CD4-positive, alpha-beta T cell treated with Interleukin-2 at 100 ng/mL for 4 hours (primary cell): Measurements from ENCODE around the gene NEK11.

Experiments
- DNase-seq: peaks from one replicate; pipeline ENCODE4 v3.0.0-alpha.2; 2020; ENCODE audit warnings: low spot score

NEK11 gene

DNA sequence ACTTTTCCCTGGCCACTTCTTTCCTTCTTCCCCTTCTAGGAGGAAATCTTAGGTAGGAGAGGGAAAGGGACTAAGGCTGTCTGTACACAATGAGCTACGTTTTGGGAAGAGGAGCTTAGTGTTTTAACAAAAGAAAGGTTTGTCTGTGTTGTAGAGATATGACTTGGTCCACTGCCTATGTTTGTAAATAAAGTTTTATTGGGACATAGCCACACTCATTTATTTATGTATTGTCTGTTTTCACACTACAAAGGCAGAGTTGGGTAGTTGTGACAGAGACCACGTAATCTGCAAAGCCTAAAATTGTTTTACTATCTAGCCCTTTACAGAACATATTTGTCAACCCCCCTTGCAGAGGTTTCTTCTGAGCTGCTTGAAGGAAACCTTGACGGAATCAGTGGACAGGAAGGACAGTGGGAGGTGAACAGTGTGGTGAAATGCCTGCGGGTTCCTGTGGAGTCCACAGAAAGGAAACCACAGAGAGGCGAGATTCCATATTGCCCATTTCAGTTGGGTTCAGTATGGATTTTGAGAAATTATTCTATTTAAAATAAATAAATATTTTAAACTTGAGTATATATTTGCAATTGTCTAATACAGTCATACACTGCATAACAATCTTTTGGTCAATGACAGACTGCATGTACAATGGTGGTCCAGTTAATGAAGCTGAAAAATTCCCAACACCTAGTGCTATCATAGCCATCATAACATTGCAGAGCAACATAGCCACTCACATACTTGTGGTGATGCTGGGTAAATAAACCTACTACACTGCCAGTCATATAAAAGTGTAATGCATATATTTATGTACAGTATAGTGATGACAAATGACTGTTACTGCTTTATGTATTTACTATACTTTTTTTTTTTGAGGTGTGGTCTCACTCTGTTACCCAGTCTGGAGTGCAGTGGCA, 197.0 kb downstream of the NEK11 start:
- DNase-seq = no peak

DNA sequence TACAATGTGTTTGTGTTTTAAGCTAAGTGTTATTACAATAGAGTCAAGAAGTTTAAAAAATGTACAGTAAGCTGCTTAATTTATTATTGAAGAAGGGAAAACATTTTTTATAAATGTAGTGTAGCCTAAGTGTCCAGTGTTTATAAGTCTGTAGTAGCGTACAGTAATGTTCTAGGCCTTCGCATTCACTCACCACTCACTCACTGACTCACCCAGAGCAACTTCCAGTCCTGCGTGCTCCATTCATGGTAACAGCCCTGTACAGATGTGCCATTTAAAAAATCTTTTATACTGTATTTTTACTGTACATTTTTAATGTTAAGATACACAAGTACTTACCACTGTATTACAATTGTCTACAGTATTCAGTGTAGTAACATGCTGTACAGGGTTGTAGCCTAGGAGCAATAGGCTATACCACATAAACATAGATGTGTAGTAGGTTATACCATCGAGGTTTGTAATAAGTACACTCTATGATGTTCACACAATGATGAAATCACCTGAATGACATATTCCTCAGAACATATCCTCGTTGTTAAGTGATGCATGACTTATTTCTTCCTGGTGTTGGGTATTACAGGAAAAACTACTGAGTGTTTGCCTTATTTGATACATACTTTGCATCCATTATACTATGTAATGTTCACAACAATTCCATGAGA, 198.3 kb downstream of the NEK11 start:
- no peak for DNase-seq

DNA sequence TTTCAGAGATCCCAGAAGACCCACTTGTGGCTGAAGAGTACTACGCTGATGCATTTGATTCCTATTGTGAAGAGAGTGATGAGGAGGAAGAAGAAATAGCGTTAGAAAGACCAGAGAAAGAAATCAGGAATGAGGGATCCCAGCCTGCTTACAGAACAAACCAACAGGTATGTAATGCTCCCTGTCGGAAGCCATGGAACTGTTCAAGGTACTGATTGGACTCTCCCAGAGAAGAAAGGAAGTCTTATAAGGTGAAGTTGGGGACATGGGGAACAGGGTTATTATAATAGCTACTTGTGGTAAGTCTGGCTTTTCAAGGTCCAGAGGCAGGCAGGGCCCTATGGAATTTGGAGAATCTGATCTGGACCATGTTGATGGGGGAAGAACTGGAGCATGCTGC, 201.8 kb downstream of the NEK11 start:
- DNase-seq = no peak

DNA sequence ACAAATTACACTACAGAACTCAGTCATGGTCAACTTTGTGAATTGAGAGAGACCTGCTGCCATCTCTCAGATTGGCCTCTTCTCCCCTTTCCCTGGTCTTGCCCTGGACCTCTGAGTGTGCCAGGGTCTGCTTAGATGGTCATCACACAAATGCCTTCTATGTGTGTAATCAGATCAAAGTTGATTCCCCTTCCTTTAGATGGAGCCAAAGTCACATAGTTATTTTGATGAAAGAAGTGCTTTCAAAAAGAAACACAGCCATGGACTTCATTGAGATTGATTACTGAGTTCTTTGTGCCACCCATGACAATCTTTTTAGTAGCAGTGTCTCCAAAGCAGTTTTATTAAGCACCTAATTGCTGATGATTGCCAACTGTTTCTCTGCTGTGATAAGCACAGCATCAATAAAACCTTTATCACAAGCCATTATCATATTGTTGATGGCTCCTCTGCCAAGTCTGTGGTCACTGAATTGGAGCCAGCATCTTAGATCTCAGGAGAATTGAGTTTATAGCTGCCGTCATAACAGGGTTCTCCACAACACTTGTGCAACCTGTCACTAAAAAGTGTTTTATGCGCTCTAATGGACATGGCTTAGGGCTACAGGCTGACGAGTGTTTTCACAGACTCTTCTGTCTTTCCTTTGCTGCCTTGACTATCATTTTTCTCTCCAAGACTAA, 205.2 kb downstream of the NEK11 start:
- no peak for DNase-seq

DNA sequence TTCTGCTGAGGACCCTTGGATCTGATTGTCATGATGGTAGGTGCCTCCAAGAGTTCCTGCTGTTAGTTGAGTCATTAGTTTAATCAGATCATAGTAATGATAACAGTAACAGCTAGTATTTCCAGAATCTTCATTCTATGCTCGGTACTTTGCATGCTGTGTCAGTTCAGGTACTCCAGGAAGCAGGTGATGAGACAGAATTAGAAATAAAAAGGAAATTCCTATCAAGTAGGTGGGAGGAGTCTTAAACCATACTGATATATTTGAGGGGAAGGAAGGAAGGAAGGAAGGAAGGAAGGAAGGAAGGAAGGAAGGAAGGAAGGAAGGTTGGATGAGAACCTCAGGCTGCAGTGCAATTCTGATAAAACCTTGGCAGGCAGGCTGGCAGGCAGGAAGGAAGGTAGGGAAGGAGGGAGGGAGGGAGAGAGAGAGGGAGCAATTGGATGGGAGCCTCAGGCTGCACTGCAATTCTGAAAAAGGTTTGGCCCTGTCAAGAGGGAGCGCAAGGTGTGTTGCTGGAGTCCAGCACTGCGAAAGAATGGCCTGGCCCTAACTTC, 206.1 kb downstream of the NEK11 start:
- DNase-seq = no peak

DNA sequence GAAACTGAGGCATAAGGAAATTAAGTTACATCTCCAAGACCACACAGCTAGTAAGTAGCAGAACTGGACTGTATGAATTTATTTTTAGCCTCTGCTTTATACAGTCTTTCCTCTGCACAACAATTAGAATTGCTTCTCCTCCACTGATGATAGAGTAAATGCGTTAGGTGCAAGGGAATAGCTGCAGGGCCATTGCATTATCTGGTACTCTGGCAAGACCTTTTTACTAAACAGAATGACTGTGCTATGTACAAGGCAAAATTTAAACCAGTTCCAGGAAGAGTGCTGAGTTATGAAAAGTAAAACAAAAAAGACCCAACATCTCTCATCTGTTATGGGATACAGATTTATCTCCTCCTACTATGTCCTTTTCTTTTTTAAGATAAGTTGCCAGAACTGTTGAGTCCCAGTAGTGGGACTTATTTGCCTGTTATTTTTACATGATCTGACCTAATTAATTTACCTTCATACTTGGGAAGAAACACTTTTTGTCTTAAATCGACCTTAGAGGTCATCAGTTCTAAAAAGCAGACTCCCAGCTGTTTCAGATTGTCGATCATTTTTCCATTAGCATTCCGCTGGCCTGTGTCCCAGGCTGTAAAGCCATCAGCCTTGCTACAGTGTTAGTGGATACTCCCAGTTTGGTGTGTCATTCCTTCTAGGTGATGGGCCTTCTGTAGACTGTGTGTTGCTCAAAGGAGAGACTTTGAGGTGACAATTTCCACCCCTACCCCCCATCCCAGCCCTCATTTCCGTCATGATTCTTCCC, 207.4 kb downstream of the NEK11 start:
- no peak for DNase-seq

DNA sequence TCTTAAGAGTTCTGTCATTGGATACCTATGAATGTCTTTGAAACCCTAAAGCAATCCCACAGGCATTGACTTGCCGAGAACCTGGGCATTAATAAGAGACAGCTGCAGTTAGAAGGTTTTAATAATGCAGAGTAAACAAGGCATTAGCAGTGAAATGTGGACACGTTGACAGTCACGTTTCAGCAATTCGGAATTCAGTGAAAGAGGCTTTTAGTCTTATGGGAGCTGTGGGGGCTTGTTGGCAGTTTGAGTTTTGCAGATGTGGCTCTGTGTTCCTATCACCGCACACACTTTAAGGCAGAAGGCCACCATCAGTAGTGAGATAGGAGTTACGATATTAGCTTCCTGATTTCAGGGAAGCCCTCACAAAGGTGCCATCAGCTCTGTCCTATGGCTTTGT, 209.7 kb downstream of the NEK11 start:
- no peak for DNase-seq

DNA sequence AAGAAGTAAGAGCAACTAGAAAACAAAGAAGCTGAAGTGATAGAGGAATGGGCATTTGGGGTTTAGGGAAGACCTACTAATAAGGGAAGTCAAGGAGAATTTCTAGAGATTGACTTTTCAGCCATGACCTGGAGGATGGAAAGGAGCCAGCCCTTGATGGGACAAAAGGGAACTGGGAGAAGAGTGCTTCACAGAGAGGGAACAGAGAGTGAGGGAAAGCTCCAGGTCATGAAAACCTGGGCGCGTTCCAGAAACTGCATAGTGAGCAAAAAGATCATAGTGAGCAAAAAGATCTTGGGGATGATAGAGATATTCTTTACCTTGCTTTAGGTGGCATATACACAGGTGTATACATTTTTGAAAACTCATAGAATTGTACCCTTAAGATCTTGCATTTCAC, 211.8 kb downstream of the NEK11 start:
- DNase-seq = no peak

DNA sequence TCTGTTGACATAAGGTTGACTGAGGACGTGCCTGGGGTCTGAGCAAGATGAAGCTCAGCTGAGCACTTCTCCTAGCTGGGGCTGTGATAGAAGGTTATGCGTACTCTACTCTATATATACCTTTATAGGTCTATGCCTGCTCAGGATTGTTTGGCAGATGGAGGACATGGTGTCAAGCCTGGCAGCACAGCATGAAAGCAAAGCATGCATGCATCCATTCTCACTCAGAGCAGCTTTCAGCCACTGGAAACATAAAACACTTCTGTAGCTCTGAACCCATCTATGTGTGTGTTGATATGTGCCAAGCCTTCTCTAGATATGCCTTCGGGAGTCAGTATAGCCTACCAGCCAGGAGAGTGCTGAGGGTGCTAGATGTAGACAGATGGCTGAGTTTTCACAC, 212.6 kb downstream of the NEK11 start:
- DNase-seq = no peak

DNA sequence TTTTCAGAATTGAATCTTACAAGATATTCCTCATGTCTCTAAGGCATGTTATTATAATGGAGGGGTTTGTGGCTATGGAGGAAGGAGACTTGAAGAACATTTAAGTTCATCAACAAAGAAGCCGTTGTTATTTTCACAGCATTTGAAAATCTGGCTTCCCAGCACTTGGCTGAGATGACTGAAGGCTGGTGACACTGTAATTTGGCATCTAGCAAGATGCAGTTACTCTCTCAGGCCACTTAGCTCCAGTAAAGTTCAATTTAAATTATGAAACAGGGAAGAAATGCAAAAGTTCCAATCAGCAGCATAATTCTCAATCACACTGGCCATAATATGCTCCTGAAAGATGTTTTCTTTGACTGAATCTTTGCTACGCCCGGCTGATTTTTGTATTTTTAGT, 215.5 kb downstream of the NEK11 start:
- DNase-seq = no peak

DNA sequence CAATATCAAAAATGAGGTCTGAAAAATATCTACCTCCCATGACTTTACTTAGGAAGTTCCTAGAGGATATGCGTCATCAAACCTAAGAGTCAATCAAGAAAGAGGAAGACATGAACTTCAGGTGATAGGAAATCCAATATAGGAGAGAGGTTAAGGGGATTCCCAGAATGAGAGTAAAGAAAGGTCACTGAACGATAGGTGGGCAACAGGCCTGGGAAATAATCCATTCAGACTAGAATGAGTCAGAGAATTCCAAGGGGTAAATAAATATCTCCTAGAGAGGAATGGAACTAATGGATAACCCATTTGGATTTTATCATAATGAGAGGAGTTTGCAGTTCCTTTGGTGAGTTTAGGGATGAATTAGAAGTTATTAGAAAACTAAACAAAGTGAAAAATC, 223.8 kb downstream of the NEK11 start:
- no peak for DNase-seq

DNA sequence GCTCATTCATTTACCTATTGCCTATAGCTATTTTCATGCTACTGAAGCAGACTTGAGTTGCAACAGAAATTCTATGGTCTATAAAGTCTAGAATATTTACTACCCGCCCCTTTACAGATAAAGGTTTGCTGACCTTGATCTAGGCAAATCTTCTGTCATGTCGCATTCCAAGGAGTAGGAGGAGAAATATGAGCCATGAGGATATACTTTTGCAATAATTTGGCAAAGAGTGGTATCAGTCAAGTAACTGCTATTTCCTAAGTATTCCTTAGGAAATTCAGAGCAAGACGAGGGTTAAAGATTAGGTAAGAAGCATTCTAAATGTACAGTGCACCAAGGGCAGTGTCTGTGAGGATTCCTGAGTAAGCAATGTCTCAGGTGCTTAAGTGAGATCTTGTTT, 233.8 kb downstream of the NEK11 start:
- DNase-seq = no peak

DNA sequence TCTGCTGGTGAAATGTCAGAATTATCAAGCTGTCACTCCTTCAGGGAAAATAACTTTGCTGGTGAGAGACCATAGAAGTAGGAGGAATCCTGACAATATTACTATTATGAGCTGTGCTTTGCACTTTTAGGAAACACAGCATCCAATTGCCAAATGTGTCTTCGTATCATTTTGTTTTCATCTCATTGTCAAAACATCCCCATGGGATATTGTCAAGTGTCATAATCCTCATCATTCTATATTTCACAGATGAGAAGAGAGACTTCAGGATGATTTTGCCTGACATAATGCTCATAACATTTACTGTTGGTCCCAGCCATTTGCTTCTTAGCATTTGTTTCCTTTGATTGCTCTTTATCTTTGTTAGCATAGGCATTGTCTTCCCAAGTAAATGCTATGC, 234.4 kb downstream of the NEK11 start:
- no peak for DNase-seq

DNA sequence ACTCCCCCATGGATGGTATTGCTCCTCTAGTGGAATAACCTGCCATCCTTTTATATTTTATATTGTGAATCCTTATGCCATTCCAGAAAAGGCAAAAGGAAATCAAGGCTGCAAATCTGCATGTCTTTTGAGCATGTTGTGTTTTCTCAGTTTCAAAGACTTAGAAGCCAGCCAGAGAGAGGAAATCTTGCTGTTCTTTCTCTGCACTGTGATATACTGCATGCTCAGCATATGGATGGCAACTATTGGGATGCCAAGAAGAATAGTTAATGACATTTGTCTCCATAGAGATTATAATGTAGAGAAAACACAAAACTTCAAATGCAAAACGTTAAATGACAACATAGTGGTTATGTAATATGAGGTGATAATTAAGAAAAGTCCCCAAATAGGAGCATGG, 248.9 kb downstream of the NEK11 start:
- no peak for DNase-seq

DNA sequence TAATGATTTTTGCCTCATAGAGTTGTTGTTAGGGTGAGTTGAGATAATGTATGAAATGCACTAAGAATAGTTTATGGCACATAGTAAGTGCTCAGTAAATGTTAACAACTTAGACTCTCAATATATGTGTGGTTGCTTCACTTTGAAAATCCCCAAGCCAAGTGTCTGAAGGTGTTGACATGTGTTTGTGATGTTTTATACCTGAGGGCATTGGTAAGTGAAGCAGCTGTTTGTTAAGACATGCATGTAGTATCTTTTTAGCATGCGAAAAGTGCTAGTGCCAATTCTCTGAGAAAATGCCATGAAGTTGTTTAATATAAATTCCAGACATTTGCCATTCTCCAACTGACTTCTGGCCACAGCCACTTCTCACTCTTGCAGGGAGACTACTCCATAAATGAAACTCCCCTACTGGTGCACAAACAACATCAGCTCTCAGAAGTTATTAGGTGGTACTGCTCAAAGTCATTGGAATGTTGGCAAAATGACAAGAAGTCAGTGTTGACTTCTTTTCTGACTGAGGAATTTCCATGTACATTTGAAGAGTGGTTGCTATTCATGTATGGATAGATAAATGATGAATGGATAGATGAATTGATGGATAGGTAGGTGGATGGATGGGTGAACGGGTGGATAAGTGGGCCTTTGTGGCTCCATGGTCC, 251.3 kb downstream of the NEK11 start:
- DNase-seq = no peak

DNA sequence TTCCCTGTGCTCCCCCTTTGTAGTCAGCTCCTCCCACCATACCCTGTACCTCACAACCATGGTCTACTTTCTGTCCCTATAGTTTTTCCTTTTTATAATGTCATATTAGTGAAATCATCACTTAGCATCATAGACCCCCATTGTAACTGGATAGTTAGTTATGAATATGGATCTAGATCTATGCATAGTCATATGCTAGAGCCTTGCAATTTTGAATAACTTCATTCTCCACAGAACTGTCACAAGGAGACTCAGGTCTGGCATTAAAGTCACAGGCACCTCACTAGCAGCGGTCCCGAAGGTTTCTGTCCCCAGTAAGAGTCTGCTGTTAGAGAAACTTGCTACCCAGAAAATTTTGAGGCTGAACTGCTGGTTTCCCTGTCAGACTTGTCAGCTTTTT, 252.9 kb downstream of the NEK11 start:
- DNase-seq = no peak

DNA sequence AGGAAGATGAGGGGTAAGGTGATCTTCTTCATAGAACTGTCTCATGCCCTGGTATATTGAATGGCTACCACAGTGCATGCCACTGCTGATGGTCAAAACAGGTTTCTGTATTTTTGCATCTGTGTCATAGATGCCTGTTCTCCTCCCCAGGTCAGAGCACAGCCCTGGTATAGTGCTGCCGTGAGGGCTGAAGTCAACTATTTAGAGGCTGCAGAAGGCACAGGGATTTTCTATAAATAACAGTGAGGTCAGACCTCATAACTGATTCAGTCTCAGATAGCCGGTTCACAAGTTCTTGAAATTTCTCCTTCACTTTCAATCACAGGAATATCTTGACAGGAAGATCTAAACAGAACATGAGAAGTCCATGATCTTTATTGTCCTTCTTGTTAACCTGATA, 255.7 kb downstream of the NEK11 start:
- DNase-seq = no peak

DNA sequence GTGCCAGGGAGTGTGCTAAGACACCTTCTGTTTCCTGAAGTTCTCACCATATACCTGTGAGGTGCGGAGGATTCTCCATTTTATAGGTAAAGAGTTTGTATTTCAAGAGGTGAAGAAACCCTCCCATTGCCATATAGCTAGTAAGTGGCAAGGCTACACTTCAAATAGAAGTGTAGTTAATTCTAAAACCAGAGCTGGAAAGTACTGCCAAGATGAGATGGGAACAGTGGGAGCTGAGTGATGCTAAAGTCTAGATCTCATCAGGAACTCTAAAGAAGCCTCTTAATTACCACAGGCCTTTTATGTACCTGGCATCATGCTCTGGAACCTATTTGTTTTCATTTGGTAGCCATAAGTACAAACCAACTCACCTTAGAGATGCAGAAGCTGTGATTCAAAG, 256.3 kb downstream of the NEK11 start:
- no peak for DNase-seq

DNA sequence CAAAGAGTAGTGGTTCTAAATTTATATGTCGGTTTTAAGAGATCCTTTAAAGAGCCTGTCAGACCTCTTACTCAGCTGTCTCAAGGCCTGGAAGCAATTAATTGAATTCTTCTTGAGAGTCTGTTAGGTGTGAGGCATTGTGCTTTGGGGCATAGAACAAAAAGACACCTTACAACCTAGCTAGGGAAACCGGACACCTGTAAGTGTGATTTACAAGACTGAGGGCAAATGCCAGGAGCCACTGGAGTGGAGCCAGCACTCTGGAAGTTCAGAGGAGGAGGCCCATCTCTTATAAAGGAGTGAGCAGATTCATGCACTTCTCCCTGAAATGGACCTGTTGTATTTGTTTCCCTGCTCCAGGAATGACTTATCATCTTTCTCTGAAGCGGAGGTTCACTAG, 257.2 kb downstream of the NEK11 start:
- DNase-seq = no peak

DNA sequence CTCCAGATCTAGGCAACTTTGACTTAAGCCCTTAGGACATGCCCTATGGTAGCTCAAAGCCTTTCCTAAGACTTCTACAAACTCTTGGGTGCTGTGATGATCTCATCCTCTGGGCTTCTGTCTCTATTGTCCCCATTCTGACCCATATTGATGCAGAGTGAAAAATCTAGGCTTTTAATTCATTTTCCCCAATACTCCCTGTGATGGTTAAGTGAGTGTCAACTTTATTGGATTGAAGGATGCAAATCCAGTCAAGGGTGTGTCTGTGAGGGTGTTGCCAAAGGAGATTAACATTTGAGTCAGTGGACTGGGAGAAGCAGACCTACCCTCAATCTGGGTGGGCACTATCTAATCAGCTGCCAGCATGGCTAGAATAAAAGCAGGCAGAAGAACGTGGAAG, 257.6 kb downstream of the NEK11 start:
- DNase-seq = no peak

DNA sequence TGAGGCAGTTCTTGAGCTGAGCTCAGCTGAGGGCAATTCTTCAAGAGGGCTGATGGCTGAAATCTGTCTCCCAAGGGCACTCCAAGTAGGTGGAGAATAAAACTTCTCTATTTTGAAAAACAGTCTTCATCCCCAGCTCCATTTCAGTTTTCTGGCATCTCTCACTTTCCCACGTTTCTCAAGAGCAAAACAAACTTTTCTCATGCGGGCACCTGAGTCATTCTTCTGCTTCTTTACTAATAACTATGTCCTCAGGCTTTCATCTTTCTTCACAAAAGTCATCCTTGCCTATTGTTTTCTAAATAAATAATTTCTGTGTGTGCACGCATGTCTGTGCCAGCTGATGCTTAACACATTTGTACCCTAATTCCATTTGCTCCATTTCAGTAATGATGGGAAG, 258.8 kb downstream of the NEK11 start:
- no peak for DNase-seq

DNA sequence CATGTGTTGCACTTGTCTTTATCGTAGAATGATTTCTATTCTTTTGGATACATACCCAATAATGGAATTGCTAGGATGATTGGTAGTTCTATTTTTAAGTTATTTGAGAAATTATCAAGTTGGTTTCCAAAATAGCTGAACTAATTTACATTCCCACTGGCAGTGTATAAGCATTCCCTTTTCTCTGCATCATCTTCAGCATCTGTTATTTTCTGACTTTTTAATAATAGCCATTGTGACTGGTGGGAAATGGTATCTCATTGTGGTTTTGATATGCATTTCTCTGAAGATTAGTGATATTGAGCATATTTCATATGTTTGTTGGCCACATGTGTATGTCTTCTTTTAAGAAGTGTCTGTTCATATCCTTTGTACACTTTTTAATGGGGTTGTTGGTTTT, 273.2 kb downstream of the NEK11 start:
- no peak for DNase-seq
